ENCODE results near the gene LAPTM5.
"Not testable (repeated sequence)": the region's sequence is repeated elsewhere in the genome, so short reads cannot be mapped to it uniquely, and the experiment has no call there.

Gene LAPTM5

GRCh38 chr1:30770150-30770549 lies 12.6 kb upstream of the LAPTM5 start:
- no peak for DNase-seq (ENCODE audit: low read depth)

- no peak for DNase-seq (ENCODE audit: low read depth)
Measured at GRCh38 chr1:30768830-30769718, 11.5 kb upstream of the LAPTM5 start.

- DNase-seq (ENCODE audit: low read depth) = no peak
Measured at GRCh38 chr1:30768159-30768829, 10.7 kb upstream of the LAPTM5 start.

- DNase-seq (ENCODE audit: low read depth) = not testable (repeated sequence)
Measured at GRCh38 chr1:30766948-30767347, 9.4 kb upstream of the LAPTM5 start.

GRCh38 chr1:30765556-30766434 lies 8.2 kb upstream of the LAPTM5 start:
- DNase-seq (ENCODE audit: low read depth) = no peak

GRCh38 chr1:30764939-30765555 lies 7.5 kb upstream of the LAPTM5 start:
- DNase-seq (ENCODE audit: low read depth) = no peak

- no peak for DNase-seq (ENCODE audit: low read depth)
Measured at GRCh38 chr1:30764396-30764795, 6.8 kb upstream of the LAPTM5 start.

GRCh38 chr1:30763651-30764248 lies 6.2 kb upstream of the LAPTM5 start:
- no peak for DNase-seq (ENCODE audit: low read depth)

- DNase-seq (ENCODE audit: low read depth) = no peak
Measured at GRCh38 chr1:30762930-30763650, 5.5 kb upstream of the LAPTM5 start.

- no peak for DNase-seq (ENCODE audit: low read depth)
Measured at GRCh38 chr1:30762152-30762929, 4.8 kb upstream of the LAPTM5 start.

GRCh38 chr1:30761381-30762151 lies 4.0 kb upstream of the LAPTM5 start:
- no peak for DNase-seq (ENCODE audit: low read depth)

GRCh38 chr1:30760596-30761324 lies 3.2 kb upstream of the LAPTM5 start:
- no peak for DNase-seq (ENCODE audit: low read depth)

- peak; percentile 58 for DNase-seq (ENCODE audit: low read depth)
Measured at GRCh38 chr1:30759718-30760281, 2.2 kb upstream of the LAPTM5 start.

- DNase-seq (ENCODE audit: low read depth) = no peak
Measured at GRCh38 chr1:30758785-30759380, 1.3 kb upstream of the LAPTM5 start.

- no peak for DNase-seq (ENCODE audit: low read depth)
Measured at GRCh38 chr1:30758121-30758688, 631 bp upstream of the LAPTM5 start.

GRCh38 chr1:30756545-30757351 lies 826 bp downstream of the LAPTM5 start:
- DNase-seq (ENCODE audit: low read depth) = peak; percentile 61

- no peak for DNase-seq (ENCODE audit: low read depth)
Measured at GRCh38 chr1:30756206-30756544, 1.4 kb downstream of the LAPTM5 start.

Data from activated T-helper 1 cell treated with Interleukin-2 at 50 U/mL for 16 hours (primary cell).